HG03565 (cell line): ENCODE results near the gene GID8.
"Not testable (repeated sequence)": the region's sequence is repeated elsewhere in the genome, so short reads cannot be mapped to it uniquely, and the experiment has no call there.

Experiments used
- ATAC-seq: cut with Tn5 transposase; IDR thresholded peaks from one replicate; pipeline ENCODE4 v1.9.1; 2021; ENCODE audit warnings: mild to moderate bottlenecking, moderate library complexity; ENCODE audit not compliant: unreplicated experiment

GID8 gene

DNA sequence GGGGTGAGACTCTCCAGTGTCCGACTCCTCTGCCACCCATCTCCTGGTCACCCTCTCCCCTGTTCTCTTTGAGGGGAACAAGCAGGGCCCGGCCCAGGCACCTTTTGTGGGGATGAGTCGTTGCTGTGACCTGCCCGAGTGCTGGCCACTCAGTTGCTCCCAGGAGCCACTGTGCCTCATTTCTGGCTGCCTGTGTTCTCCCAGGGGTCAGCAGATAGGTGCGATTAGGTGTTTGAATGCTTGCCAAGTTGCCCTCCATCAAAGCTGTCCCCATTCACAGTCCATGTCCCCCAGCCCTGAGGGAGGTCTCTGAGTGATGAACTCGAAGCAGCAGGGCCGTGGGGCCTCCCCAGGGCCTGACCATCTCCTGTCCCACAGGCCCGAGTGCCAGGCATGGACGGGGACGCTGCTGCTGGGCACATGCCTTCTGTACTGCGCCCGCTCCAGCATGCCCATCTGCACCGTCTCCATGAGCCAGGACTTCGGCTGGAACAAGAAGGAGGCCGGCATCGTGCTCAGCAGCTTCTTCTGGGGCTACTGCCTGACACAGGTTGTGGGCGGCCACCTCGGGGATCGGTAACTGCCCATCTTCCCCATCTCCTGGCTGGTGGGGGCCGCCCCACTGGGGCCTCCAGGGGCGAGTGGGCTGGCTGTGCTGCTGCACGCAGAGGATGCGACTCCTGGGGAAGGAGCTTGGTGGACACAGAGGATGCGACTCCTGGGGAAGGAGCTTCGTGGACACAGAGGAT, 18.6 kb downstream of the GID8 start:
- ATAC-seq: no peak

DNA sequence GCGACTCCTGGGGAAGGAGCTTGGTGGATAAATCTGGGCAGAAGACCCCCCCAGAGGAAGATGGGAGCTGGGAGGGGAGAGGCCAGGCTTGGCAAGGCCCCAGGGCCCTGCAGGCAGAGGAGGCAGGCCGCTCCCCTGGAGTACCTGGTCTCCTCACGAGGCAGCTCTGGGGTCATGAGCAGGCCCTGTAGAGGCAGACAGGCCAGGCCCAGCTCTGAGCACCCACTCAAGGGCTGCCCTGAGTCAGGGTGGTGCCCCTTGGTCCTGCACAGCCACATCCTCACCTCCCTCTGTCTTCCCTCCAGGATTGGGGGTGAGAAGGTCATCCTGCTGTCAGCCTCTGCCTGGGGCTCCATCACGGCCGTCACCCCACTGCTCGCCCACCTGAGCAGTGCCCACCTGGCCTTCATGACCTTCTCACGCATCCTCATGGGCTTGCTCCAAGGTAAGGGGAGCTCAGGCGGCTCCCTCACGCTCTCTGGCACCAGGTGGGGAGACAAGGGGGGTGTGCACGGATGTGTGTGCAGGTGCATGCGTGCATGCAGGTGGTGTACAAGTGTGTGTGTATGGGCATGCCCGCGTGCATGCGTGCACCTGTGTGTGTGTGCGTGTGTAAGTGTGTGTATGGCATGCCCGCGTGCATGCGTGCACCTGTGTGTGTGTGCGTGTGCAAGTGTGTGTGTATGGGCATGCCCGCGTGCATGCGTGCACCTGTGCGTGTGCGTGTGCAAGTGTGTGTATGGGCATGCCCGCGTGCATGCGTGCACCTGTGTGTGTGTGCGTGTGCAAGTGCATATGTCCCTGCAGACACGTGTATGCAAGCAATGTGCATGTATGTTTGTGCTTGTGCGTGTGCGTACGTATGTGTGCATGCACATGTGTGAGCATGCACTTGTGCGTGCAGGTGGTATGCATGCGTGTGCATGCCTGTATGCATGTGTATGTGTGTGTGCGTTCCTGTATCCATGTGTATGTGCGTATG, 19.5 kb downstream of the GID8 start:
- no peak for ATAC-seq

DNA sequence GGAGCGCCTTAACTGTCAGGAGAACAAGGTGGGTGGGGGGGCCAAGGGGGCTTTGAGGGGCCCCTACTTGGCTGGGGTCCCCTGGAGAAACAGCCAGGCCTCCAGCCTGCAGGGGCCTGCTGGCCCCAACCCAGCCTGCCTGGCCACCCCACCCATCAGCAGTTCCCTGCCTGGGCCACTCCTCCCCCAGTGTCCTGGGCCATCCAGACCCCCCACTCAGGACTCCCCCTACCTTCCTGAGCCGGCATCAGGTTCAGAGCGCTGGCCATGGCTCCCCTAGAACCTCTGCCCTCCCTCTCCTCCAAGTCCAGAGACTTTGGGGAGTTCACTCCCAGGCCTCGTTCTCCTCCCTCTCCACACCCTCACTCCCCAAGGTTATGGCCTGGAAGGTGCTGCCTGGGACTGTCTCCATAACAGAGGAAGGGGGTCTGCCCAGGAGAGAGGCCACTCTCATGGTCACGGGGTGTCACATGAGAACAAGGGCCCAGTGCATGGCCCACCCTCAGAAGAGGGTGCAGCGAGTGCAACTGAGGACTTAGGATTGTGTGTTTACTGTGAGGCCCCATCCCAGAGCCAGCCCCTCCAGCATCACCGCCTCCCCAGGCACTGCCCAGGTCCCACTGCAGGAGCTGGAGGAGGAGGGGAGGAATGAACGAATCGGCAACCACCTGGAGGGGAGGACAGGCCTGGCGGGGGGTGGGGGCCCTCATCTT, 20.6 kb downstream of the GID8 start:
- no peak for ATAC-seq

DNA sequence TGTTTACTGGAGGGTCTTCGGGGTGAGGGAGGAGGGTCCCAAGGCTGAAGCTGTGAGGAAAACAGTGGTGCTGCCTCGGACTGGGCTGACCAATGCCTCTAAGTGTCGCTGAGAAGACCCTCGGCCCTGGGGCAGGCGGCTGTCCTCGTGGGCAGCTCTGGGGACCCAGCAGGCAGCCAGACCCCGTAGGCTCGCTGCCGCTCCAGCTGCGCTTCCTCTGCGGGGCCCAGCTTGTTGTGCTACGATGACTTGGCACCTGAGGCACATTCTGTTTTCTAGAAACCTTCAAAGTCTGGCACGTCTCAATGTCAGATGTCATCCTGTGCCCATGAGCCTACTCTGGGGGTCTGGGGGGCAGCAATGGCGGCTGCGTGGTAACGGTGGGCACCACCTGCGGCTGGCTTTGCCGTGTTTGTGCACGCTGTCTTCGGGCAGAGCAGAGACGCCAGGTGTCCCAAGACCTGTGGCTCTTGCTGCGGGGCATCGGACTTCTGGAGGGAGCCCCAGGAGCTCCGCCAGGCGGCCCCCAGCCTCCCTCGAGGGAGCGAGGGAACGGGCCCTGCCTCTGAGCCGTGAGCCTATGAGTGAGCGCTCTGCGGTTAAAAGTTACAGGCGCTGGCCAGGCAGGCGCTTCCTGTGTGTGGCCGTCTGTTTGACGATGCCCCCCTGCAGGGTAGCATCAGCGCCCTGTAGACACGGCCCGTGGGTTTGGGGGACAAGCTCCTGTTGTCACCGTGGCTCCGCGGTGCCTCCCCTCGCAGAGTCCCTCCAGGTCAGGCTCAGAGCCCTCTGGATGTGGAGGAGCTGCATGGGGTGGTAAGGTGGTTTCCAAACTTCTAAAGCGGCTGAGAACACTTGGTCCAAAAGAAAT, 21.4 kb downstream of the GID8 start:
- no peak for ATAC-seq

DNA sequence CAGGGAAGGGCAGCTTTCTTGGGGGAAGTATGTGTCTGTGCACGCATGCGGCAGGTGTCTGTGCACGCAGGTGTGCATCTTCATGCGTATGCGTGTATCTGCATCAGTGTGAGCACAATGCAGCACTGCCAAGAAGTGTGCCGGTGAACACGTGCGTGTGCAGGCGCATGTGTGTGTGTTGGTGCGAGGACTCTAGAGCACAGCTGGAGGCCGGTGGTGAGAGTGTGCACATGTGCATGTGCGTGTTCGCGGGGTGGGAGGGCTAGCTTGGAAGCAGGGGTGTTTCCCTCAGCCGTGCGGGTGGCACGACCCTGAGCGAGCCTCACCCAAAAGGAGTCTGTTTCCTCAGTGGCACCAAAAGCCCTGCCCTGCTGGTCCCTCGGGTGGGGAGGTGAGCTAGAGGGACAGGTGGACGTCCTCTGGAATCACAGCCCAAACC, 22.1 kb downstream of the GID8 start:
- no peak for ATAC-seq

DNA sequence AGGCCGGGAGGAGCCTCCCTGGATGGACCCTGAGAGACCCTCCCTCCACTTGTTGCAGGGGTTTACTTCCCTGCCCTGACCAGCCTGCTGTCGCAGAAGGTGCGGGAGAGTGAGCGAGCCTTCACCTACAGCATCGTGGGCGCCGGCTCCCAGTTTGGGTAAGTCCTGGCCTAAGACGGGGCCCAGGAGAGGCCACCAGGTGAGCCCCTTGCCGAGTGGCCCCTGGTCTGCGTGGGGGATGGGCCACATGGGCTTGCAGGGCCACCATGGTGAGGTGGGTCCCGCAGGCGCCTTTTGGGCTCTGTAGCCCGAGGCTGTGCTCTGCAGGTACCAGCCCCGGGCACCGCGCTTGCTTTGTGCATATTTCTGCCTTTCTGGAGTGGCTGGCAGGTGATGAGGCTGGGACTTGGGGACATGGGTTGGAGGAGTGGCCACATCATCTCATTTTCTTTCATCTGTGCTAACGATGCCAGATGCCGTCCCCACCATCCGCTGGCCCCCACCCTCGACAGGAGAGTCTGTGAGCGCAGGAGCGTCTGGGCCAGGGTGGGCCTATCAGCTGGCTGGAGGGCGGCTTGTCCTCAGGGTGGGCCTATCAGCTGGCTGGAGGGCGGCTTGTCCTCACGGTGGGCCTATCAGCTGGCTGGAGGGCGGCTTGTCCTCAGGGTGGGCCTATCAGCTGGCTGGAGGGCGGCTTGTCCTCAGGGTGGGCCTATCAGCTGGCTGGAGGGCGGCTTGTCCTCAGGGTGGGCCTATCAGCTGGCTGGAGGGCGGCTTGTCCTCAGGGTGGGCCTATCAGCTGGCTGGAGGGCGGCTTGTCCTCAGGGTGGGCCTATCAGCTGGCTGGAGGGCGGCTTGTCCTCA, 22.7 kb downstream of the GID8 start:
- ATAC-seq: not testable (repeated sequence)

DNA sequence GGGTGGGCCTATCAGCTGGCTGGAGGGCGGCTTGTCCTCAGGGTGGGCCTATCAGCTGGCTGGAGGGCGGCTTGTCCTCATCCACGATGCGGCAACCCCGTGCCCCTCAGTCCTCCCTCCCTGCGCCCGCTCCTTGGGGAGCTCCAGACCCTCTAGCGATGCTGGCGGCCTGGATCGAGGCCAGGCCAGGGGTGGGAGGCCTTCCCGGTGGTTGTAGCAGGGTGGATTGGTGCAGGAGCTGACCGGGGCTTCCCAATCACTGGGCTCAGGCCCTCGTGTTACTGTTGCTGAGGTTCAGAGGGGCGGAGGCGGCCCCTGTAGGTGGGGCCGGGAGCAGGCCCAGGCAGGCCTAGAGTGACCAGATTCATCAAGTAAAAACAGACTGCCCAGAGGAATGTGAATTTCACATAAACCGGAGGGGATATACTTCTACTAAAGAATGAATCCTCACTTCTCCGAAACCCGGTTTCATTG, 23.4 kb downstream of the GID8 start:
- no peak for ATAC-seq

DNA sequence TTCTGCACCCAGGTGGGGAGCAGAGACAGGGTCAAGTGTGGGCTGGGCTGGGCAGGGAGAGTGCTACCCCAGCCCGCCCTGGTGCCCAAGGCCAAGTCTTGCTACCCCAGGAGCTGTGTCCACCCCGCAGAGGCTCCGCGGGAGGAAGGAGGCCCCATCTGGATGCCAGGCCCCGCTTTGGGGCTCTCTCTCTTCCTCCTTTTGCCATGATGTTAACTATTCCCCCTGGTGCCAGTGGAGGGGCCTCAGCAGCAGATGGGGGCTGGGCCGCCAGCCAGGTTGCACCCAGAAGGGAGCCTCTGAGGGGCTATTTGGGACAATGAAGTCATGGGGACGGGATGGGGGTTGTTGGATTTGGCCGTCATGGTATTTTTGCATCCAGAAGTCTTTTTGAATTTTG, 23.9 kb downstream of the GID8 start:
- no peak for ATAC-seq

DNA sequence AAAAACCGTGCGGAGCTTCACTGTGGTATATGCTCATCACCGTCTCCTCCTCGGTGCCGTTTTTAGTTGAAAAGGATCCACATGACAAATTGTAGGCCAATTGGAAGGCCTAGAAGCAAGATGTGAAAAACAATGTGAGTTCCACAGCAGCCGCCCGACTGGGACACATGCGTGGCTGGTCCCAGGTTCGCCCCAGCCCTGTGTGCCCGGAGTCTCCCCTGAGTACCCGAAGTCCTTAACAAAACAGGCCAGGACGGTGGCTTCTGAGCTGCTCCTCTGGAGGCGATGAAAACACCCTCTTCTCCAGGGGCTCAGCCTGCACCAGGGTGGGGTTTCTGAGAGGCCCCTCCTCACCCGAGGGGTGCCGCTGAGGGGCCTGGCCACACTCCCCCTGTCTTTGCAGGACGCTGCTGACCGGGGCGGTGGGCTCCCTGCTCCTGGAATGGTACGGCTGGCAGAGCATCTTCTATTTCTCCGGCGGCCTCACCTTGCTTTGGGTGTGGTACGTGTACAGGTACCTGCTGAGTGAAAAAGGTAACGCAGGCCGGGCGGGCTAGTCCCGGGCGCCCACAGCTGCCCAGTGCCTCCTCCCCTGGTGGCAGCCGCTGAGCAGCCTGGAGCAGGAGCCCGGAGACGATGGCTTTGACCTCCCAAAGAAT, 24.4 kb downstream of the GID8 start:
- ATAC-seq: no peak

DNA sequence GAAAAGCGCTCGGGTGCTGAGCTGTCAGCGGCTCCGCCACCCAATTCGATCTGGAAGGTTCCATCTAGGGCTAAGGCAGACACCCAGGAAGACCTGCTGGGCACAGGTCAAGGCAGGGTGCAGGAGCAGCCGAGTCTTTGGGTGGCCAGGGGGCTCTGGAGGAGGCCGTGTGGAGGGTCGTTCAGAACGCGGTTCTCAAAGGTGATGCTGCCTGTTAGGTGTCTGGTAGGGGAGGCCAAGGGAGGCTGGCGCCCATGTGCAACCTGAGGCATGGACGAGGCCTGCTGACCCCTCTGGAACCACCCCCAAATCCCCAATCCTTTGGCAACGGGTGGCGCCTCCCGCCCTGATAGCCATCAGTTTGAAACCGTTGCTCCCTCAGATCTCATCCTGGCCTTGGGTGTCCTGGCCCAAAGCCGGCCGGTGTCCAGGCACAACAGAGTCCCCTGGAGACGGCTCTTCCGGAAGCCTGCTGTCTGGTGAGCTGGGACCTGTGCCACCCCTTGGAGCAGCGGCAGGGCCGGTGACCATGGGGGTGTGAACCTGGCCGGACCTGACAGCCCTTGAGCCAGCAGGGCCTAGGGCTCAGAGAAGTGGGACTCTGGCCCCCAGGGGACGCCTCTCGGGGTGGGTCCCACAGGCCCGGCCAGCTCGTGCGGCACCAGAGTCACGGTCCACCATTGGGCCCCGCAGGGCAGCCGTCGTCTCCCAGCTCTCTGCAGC, 25.1 kb downstream of the GID8 start:
- no peak for ATAC-seq

DNA sequence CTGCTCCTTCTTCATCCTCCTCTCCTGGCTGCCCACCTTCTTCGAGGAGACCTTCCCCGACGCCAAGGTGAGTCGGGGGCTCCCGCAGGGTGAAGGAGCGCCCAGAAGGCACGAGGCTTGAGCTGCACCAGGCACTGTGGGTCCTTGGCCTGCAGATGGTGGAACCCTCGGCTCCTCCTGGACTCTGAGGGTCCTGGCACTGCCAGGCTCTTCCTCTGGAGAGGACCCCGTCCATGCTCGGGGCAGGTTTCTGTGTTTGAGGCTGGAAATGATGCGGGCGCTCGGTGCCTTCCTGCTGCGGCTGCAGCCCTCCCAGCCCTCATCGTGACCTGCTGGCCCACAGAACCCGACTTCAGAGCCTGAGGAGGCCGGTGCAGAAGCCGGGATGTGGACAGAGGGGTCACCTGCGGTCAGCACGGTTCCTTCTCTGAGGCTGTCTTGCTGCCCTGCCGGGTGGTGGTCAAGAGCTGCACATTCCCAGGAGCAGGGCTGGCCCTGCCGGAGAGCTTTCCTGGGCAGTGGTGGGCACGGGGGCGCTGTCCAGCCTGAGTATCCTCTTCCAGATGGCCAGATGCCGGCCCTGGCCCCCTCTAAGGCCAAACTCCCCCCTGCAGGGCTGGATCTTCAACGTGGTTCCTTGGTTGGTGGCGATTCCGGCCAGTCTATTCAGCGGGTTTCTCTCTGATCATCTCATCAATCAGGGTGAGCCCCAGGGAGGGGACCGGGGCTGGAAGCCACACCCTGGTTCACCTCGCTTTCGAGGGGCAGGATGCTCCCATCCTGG, 25.9 kb downstream of the GID8 start:
- ATAC-seq: no peak

DNA sequence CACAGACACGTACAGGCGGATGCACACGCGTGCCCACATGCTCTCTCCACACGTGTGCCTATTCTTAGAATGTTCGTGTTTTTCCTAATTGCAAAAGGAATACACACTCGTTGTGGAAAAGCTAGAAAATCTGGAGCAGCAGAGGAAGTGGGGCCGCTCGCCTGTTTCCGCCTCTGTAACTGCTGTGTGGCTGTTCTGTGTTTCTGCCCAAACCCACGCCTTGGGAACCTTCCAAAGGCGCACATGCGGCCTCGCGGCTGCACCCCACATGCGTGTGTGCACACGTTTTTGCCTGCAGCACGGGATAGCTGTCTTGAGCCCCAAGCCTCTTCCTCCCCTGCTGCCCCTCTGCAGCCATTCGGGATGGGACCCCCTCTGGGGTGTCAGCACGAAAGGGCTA, 26.8 kb downstream of the GID8 start:
- ATAC-seq: no peak

DNA sequence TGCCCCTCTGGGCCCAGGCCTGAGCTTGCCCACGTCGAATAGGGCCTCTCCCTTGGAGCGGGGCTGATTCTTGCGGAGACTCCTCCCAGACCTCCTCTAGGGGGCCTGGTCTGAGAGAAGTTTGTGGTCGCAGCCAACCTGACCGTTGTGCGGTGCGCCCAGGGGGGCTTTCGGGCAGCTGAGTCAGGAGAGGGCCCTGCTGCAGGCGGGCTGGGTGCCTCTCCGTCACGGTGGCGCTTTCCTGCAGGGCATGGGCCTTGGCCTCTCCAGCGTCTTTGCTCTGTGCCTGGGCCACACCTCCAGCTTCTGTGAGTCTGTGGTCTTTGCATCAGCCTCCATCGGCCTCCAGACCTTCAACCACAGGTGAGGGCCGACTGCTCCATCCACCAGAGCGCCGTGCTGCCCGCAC, 27.4 kb downstream of the GID8 start:
- ATAC-seq: no peak

DNA sequence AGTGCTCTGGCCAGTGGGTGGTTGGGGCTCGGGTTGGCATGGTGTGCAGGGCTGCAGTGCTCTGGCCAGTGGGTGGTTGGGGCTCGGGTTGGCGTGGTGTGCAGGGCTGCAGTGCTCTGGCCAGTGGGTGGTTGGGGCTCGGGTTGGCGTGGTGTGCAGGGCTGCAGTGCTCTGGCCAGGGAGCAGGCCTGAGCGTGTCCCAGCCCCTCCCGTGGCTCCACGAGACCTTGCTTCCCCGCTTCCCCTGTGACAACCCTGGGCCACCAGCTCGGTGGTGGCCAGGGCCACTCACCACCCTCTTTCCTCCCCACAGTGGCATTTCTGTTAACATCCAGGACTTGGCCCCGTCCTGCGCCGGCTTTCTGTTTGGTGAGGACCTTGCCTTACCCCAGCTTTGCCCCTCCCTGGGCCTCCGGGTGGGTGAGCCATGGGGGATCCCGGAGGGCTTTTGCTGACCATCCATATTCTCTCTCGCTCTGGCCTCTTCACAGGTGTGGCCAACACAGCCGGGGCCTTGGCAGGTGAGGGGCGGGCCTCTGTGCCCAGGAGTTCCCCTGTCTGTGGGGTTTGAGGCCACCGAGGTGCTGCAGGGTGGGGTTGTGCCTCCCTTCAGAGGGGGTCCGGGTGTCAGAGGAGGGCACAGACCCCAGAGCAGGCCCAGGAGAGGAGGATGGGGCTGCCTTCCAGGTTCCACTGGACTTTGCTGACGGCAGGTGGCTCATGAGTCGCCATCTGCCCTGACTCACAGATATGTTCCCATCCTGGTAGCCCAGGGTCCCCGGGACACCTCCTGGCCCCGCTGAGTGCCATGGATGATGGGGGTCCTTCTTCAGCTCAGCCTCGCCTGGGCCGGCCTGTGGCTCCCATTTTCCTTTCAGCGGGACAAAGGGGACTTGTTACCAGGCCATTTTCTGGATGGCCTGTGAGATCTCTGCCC, 28.5 kb downstream of the GID8 start:
- no peak for ATAC-seq

DNA sequence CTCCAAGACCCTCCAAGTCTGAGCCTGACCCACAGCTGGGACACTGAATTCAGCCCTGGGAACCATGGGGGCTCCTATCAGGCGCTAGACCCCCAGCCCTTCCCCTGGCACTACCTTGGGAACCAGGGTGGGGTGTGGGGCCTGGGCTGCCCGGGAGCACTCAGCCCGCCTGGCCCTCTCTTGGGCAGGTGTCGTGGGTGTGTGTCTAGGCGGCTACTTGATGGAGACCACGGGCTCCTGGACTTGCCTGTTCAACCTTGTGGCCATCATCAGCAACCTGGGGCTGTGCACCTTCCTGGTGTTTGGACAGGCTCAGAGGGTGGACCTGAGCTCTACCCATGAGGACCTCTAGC, 29.2 kb downstream of the GID8 start:
- ATAC-seq: no peak

DNA sequence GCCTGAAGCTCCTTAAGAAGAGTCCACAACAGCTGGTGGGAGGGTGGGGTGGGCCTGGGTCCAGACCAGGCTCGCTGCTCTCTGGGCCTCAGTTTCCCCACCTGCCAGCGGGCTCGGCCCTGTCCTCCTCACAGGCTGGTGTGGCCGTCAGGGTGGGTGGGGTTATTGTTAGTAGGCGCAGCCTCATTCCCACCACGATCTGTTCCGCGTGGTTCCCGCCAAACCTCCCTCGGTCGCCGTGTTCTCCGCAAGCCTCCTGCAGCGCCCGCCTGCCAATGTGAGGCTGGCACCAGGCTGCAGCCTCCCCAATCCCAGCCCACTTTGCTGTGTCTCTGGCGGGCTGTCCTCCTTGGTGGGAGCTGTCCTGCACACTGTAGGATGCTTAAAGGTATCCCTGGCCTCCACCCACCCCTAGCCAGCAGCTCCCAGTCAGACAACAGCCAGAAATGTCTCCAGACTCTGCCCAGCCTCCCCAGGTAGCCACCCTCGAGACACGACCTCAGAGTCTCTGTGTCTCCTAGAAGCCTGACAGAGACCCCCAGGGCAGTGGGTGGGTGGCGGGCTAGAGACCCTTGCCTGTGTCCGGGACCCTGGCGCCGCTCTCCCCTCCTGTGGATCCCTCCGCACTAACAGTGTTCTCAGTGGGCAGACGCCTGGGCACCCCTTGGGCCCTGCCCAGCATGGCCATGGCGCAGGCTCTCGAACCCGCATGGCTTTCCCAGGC, 29.8 kb downstream of the GID8 start:
- ATAC-seq: no peak
